ENCODE results near the gene MTREX. TPM values are rescaled to one million over a fixed set of nuclear protein-coding genes. Genes with fewer than 3 reads are reported as not detected.

The MTREX gene
- total RNA-seq, 1 experiment from 2014 or later: 123 TPM

GRCh38 chr5:55286411-55286933, 21.3 kb upstream of the MTREX start:
- Histone ChIP-seq H3T11ph (ENCODE audit: low read length) (no peak overlapping the region), H3K14ac (ENCODE audit: insufficient read depth, low read length) (no peak overlapping the region), H2AK5ac (ENCODE audit: insufficient read length, low read length) (no peak overlapping the region), H3K4me2 (ENCODE audit: insufficient read depth, insufficient read length, low read length) (no peak overlapping the region), H3K79me2 (ENCODE audit: insufficient read depth, low read length) (no peaks in the 10 kb centered on the region), H3K18ac (ENCODE audit: insufficient read length, low read depth, low read length) (no peak overlapping the region), H3K9me3 (ENCODE audit: control insufficient read depth, low read depth, low read length) (no peaks in the 10 kb centered on the region), H4K8ac (replicated peaks; ENCODE audit: insufficient read length, low read depth, low read length) (no peak overlapping the region), H3K27me3 (ENCODE audit: insufficient read depth, low read length) (no peaks in the 10 kb centered on the region), H3K4me1 (ENCODE audit: insufficient read depth, low read length) (no peaks in the 10 kb centered on the region), H2BK12ac (ENCODE audit: insufficient read length, low read depth, low read length) (no peak overlapping the region), H2BK20ac (ENCODE audit: low read depth, low read length, poor library complexity, severe bottlenecking) (no peak overlapping the region), H4K20me1 (ENCODE audit: control insufficient read depth, insufficient read depth, insufficient read length) (no peaks in the 10 kb centered on the region), H2BK120ac (ENCODE audit: low read depth, low read length, poor library complexity, severe bottlenecking) (no peak overlapping the region), H3K23ac (ENCODE audit: insufficient read length, low read depth, low read length) (no peak overlapping the region), H3K27ac (ENCODE audit: insufficient read length, low read depth, low read length) (no peak overlapping the region), H3K23me2 (ENCODE audit: insufficient read length, low read depth, low read length, poor library complexity, severe bottlenecking) (no peaks in the 10 kb centered on the region), H3K9ac (ENCODE audit: extremely low read depth, insufficient read length, low read length) (no peak overlapping the region), H2AFZ (ENCODE audit: low read length) (no peak overlapping the region), H4K91ac (ENCODE audit: insufficient read length, low read depth, low read length) (no peak overlapping the region), H2BK15ac (ENCODE audit: low read depth, low read length) (no peak overlapping the region), H3K4ac (ENCODE audit: low read depth, low read length) (no peak overlapping the region), H4K5ac (ENCODE audit: insufficient read length, low read depth, low read length) (no peak overlapping the region), H3K79me1 (ENCODE audit: insufficient read depth, low read depth, low read length, poor library complexity, severe bottlenecking) (no peaks in the 10 kb centered on the region), H3K56ac (ENCODE audit: insufficient read length, low read depth, low read length) (no peak overlapping the region), H2BK5ac (ENCODE audit: insufficient read length, low read length) (no peak overlapping the region)
- no peaks in the 10 kb centered on the region for H3K27me3 Mint-ChIP-seq (ENCODE audit: low read depth)
- H3K27ac Mint-ChIP-seq: no peak overlapping the region
- DNase-seq: no peak
- TF ChIP-seq CTCF (conservative IDR thresholded peaks at IDR 0.05): no peak
- H3K9me3 Mint-ChIP-seq: no peaks in the 10 kb centered on the region
- H3K4me3 Mint-ChIP-seq: no peak overlapping the region
- no CpG with 5 or more reads among the region's 1 CpG for WGBS (ENCODE audit: extremely low coverage, insufficient read length, low lambda C conversion rate)
- H3K36me3 Mint-ChIP-seq (ENCODE audit: insufficient read depth in 1 of 3, low read depth in 3 of 3): peaks cover 14 to 63% (median 39%) of the 10 kb centered on the region in 3 experiments; a peak in 6 of 7 replicates
- no peaks in the 10 kb centered on the region for H3K4me1 Mint-ChIP-seq
